Kidney epithelial cell (primary cell): ENCODE measurements around the gene TFAM. TPM values are rescaled to one million over a fixed set of nuclear protein-coding genes. Genes with fewer than 3 reads are reported as not detected.

Source experiments
- DNase-seq: peaks from one replicate; pipeline ENCODE4 v3.0.0-alpha.2; 2010; ENCODE audit warnings: low read depth
- H3K27me3 ChIP-seq: 2 replicates; pipeline ENCODE4 v1.6.0; 2011; ENCODE audit warnings: low read length; ENCODE audit not compliant: control insufficient read depth, insufficient read depth
- H3K36me3 ChIP-seq: 2 replicates; pipeline ENCODE4 v1.5.1; 2011; ENCODE audit warnings: low read length; ENCODE audit not compliant: control insufficient read depth, insufficient read depth
- H3K4me3 ChIP-seq: 2 replicates; pipeline ENCODE4 v1.5.1; 2011; ENCODE audit warnings: low read depth, mild to moderate bottlenecking, control low read depth, low read length
- CTCF ChIP-seq: IDR thresholded peaks from 2 replicates; pipeline ENCODE4 v1.5.1; 2011; ENCODE audit warnings: mild to moderate bottlenecking, moderate library complexity, low read length, control low read depth, inconsistent platforms; ENCODE audit not compliant: insufficient read depth, poor library complexity, severe bottlenecking
- total RNA-seq: library from RNA; depleted of rRNA; stranded (reverse); fragments of >200 nt; gene quantifications from 2 replicates; pipeline ENCODE4 v1.2.3, GENCODE V29; 2015

The TFAM gene
- total RNA-seq, 1 donor from 2014 or later, result 32.4 TPM

GRCh38 chr10:58356756-58357155, 28.5 kb upstream of the TFAM start:
- H3K4me3 ChIP-seq, result no peak overlapping the region
- no peaks in the 10 kb centered on the region for H3K36me3 ChIP-seq
- H3K27me3 ChIP-seq, result no peaks in the 10 kb centered on the region
- DNase-seq, result no peak
- TF ChIP-seq CTCF, result no peak

GRCh38 chr10:58358314-58358933, 26.8 kb upstream of the TFAM start:
- TF ChIP-seq CTCF, result no peak
- H3K36me3 ChIP-seq, result no peaks in the 10 kb centered on the region
- H3K27me3 ChIP-seq, result no peaks in the 10 kb centered on the region
- no peak for DNase-seq
- H3K4me3 ChIP-seq, result no peak overlapping the region

GRCh38 chr10:58358947-58359346, 26.3 kb upstream of the TFAM start:
- no peaks in the 10 kb centered on the region for H3K36me3 ChIP-seq
- no peak for DNase-seq
- TF ChIP-seq CTCF, result no peak

GRCh38 chr10:58359541-58359940, 25.7 kb upstream of the TFAM start:
- DNase-seq, result no peak
- Histone ChIP-seq H3K27me3 (no peaks in the 10 kb centered on the region), H3K36me3 (no peaks in the 10 kb centered on the region), H3K4me3 (no peak overlapping the region)
- no peak for TF ChIP-seq CTCF

More at GRCh38 chr10:58358947-58359346, 26.3 kb upstream of the TFAM start:
- no peak overlapping the region for H3K4me3 ChIP-seq
- H3K27me3 ChIP-seq, result no peaks in the 10 kb centered on the region

- no peak for DNase-seq
Measured at GRCh38 chr10:58360412-58361004, 24.7 kb upstream of the TFAM start.

More at GRCh38 chr10:58360412-58361004, 24.7 kb upstream of the TFAM start:
- no peak overlapping the region for H3K4me3 ChIP-seq
- H3K36me3 ChIP-seq, result no peaks in the 10 kb centered on the region
- no peak for TF ChIP-seq CTCF
- H3K27me3 ChIP-seq, result no peaks in the 10 kb centered on the region
